ENCODE measurements around the gene MEGF10. TPM values are rescaled to one million over a fixed set of nuclear protein-coding genes. Genes with fewer than 3 reads are reported as not detected.

The MEGF10 gene
- polyA plus RNA-seq, 1 donor from 2014 or later, result 0.05 TPM

GRCh38 chr5:127434588-127434987 is 144.0 kb downstream of the MEGF10 start:
- TF ChIP-seq SMC3 (conservative IDR thresholded peaks at IDR 0.05; ENCODE audit: poor library complexity), result no peak
- no peaks in the 10 kb centered on the region for H3K9me3 ChIP-seq (ENCODE audit: low read length)
- H3K9ac ChIP-seq (ENCODE audit: low read length), result no peak overlapping the region
- no peaks in the 10 kb centered on the region for H3F3A ChIP-seq (ENCODE audit: insufficient read depth, low read length, poor library complexity, severe bottlenecking)
- no peaks in the 10 kb centered on the region for H3K36me3 ChIP-seq (ENCODE audit: insufficient read depth, low read length)
- H3K9me2 ChIP-seq (ENCODE audit: insufficient read depth, low read length), result no peaks in the 10 kb centered on the region
- H3K27me3 ChIP-seq (ENCODE audit: insufficient read depth, low read depth, low read length), result no peaks in the 10 kb centered on the region
- H3K79me2 ChIP-seq (replicated peaks; ENCODE audit: insufficient read depth, low read length), result no peaks in the 10 kb centered on the region
- no peak overlapping the region for H3K27ac ChIP-seq (ENCODE audit: low read length)
- H3K4me2 ChIP-seq (ENCODE audit: low read length), result no peak overlapping the region
- H3K4me3 ChIP-seq (ENCODE audit: low read length), result no peak overlapping the region
- no peak overlapping the region for H2AFZ ChIP-seq (ENCODE audit: low read depth, low read length)
- H4K20me1 ChIP-seq (ENCODE audit: insufficient read depth), result no peaks in the 10 kb centered on the region

GRCh38 chr5:127435821-127436220 is 145.2 kb downstream of the MEGF10 start:
- H3K4me2 ChIP-seq (ENCODE audit: low read length), result no peak overlapping the region
- no peaks in the 10 kb centered on the region for H3K36me3 ChIP-seq (ENCODE audit: insufficient read depth, low read length)
- H3F3A ChIP-seq (ENCODE audit: insufficient read depth, low read length, poor library complexity, severe bottlenecking), result no peaks in the 10 kb centered on the region
- H3K27ac ChIP-seq (ENCODE audit: low read length), result no peak overlapping the region
- H4K20me1 ChIP-seq (ENCODE audit: insufficient read depth), result no peaks in the 10 kb centered on the region
- no peak overlapping the region for H3K4me3 ChIP-seq (ENCODE audit: low read length)
- H3K9ac ChIP-seq (ENCODE audit: low read length), result no peak overlapping the region
- no peak overlapping the region for H2AFZ ChIP-seq (ENCODE audit: low read depth, low read length)
- H3K27me3 ChIP-seq (ENCODE audit: insufficient read depth, low read depth, low read length), result no peaks in the 10 kb centered on the region
- TF ChIP-seq EZH2 (IDR thresholded peaks at IDR 0.05; ENCODE audit: borderline replicate concordance, insufficient read depth, low read length, poor library complexity, severe bottlenecking) (no peak), REST (IDR thresholded peaks at IDR 0.05; ENCODE audit: borderline replicate concordance) (no peak), MXI1 (conservative IDR thresholded peaks at IDR 0.05; ENCODE audit: poor library complexity, severe bottlenecking) (no peak), TAF1 (IDR thresholded peaks at IDR 0.05; ENCODE audit: low read depth) (no peak), CTCF (IDR thresholded peaks at IDR 0.05; ENCODE audit: poor library complexity, severe bottlenecking) (no peak), POLR2AphosphoS5 (IDR thresholded peaks at IDR 0.05) (no peak), RAD21 (conservative IDR thresholded peaks at IDR 0.05) (no peak), SMC3 (conservative IDR thresholded peaks at IDR 0.05; ENCODE audit: poor library complexity) (no peak), EP300 (conservative IDR thresholded peaks at IDR 0.05; ENCODE audit: poor library complexity, severe bottlenecking) (no peak)
- H3K9me2 ChIP-seq (ENCODE audit: insufficient read depth, low read length), result no peaks in the 10 kb centered on the region
- no peaks in the 10 kb centered on the region for H3K9me3 ChIP-seq (ENCODE audit: low read length)
- H3K79me2 ChIP-seq (replicated peaks; ENCODE audit: insufficient read depth, low read length), result no peaks in the 10 kb centered on the region

GRCh38 chr5:127439644-127440043 is 149.0 kb downstream of the MEGF10 start:
- Histone ChIP-seq H4K20me1 (ENCODE audit: insufficient read depth) (no peaks in the 10 kb centered on the region), H3K9me3 (ENCODE audit: low read length) (no peaks in the 10 kb centered on the region), H3K9ac (ENCODE audit: low read length) (no peak overlapping the region), H3K27me3 (ENCODE audit: insufficient read depth, low read depth, low read length) (no peaks in the 10 kb centered on the region), H2AFZ (ENCODE audit: low read depth, low read length) (no peak overlapping the region), H3K4me3 (ENCODE audit: low read length) (no peak overlapping the region), H3K9me2 (ENCODE audit: insufficient read depth, low read length) (no peaks in the 10 kb centered on the region), H3K36me3 (ENCODE audit: insufficient read depth, low read length) (no peaks in the 10 kb centered on the region), H3F3A (ENCODE audit: insufficient read depth, low read length, poor library complexity, severe bottlenecking) (no peaks in the 10 kb centered on the region), H3K27ac (ENCODE audit: low read length) (no peak overlapping the region), H3K79me2 (replicated peaks; ENCODE audit: insufficient read depth, low read length) (no peaks in the 10 kb centered on the region), H3K4me2 (ENCODE audit: low read length) (no peak overlapping the region)
- TF ChIP-seq EZH2 (IDR thresholded peaks at IDR 0.05; ENCODE audit: borderline replicate concordance, insufficient read depth, low read length, poor library complexity, severe bottlenecking), result no peak
- TF ChIP-seq TAF1 (IDR thresholded peaks at IDR 0.05; ENCODE audit: low read depth), result no peak
- no peak for TF ChIP-seq EP300 (conservative IDR thresholded peaks at IDR 0.05; ENCODE audit: poor library complexity, severe bottlenecking)
- TF ChIP-seq CTCF (IDR thresholded peaks at IDR 0.05; ENCODE audit: poor library complexity, severe bottlenecking), result no peak
- no peak for TF ChIP-seq RAD21 (conservative IDR thresholded peaks at IDR 0.05)
- TF ChIP-seq REST (IDR thresholded peaks at IDR 0.05; ENCODE audit: borderline replicate concordance), result no peak
- no peak for TF ChIP-seq MXI1 (conservative IDR thresholded peaks at IDR 0.05; ENCODE audit: poor library complexity, severe bottlenecking)
- no peak for TF ChIP-seq POLR2AphosphoS5 (IDR thresholded peaks at IDR 0.05)
- TF ChIP-seq SMC3 (conservative IDR thresholded peaks at IDR 0.05; ENCODE audit: poor library complexity), result no peak

All from neural cell (in vitro differentiated cells).